A673 (cell line): Measurements from ENCODE around the gene COL11A2.

ENCODE experiments used
- CTCF ChIP-seq: fragments of 300-800, 200-600 bp; sonication (generic); conservative IDR thresholded peaks from 2 replicates; pipeline ENCODE4 v1.5.1; 2017; ENCODE audit warnings: low read depth, mild to moderate bottlenecking, antibody characterized with exemption, low read length, moderate library complexity, mixed read lengths
- EZH2 ChIP-seq: fragments of 200-600 bp; sonication (generic); IDR thresholded peaks from 2 replicates; pipeline ENCODE4 v1.6.1; 2017; ENCODE audit warnings: borderline replicate concordance, low read depth, mild to moderate bottlenecking, mixed read lengths, antibody characterized with exemption, low read length; ENCODE audit not compliant: poor library complexity, severe bottlenecking

GRCh38 chr6:33177552-33178446, 14.5 kb downstream of the COL11A2 start:
- TF ChIP-seq CTCF (no peak), EZH2 (no peak)
